ENCODE data around the gene SEC63.

Gene SEC63

DNA sequence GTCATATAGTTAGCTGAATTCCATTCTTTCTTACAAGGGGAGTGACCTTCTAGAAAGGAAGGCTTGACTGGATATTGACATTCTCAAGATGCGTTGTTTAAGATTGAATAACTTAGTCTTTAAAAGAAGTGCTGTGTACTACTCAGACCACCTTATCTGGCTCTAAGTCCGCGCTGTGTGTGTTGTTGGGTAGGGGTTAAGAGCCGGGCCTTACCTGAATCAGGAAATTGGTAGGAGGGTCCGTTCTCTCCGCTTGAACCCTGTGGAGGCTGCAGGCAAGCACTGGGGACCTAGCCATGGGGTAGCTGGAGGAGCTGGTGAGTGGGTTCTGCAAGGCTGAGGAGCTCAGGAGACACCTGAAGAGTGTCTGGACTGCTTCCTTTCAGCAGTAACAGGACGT lies 124.9 kb downstream of the SEC63 start:
- no peak for DNase-seq (ENCODE audit: low read depth in 2 of 2)
- H3K4me3 ChIP-seq (replicated peaks in 1 of 2; ENCODE audit: low read depth in 2 of 2, low read length in 2 of 2): no peak overlapping the region
- TF ChIP-seq, protein P1, sequence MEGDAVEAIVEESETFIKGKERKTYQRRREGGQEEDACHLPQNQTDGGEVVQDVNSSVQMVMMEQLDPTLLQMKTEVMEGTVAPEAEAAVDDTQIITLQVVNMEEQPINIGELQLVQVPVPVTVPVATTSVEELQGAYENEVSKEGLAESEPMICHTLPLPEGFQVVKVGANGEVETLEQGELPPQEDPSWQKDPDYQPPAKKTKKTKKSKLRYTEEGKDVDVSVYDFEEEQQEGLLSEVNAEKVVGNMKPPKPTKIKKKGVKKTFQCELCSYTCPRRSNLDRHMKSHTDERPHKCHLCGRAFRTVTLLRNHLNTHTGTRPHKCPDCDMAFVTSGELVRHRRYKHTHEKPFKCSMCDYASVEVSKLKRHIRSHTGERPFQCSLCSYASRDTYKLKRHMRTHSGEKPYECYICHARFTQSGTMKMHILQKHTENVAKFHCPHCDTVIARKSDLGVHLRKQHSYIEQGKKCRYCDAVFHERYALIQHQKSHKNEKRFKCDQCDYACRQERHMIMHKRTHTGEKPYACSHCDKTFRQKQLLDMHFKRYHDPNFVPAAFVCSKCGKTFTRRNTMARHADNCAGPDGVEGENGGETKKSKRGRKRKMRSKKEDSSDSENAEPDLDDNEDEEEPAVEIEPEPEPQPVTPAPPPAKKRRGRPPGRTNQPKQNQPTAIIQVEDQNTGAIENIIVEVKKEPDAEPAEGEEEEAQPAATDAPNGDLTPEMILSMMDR (IDR thresholded peaks at IDR 0.05; ENCODE audit: low read depth, low read length): no peak

DNA sequence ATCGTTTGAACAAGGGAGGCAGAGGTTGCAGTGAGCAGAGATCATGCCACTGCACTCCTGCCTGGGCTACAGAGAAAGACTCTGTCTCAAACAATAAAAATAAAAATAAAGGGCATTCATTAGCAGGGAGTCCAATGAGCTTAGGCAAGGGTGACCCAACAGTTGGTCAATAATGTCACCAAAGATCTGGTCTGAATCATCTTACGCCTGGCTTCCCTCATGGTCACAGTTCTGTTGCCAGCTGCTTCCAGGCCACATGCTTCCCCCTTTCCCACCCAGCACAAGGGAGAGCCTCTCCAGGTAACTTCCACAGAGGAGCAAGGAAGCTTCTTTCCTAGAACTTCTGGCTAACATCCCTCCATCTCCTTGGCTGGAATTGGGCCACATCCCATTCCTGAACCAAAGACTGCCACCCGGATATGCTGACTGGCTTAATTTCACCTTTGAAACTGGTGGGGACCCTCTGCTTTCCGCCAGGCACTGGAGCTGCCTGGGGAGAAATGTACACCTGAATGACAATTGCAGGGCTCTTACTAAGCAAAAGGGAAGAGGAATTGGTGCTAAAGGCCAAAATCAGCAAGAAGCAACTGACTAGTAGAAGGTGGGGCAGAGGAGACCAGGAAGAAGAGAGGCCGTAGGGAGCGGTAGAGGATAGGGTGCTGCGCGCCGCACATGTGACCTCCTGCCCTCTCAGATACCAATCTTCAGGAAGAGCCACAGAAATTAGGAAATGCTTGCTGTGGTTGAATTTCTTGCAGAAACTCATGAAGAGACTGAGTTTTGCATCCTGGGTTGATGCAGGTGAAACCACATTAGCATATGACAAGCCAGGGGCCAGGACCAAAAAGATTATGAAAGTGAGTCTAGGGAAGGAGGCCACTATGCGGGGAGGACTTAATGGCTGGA lies 125.6 kb downstream of the SEC63 start:
- H3K4me3 ChIP-seq (replicated peaks in 1 of 2; ENCODE audit: low read depth in 2 of 2, low read length in 2 of 2): no peak overlapping the region
- DNase-seq (ENCODE audit: low read depth in 2 of 2): no peak
- TF ChIP-seq, protein P1 (IDR thresholded peaks at IDR 0.05; ENCODE audit: low read depth, low read length): no peak

DNA sequence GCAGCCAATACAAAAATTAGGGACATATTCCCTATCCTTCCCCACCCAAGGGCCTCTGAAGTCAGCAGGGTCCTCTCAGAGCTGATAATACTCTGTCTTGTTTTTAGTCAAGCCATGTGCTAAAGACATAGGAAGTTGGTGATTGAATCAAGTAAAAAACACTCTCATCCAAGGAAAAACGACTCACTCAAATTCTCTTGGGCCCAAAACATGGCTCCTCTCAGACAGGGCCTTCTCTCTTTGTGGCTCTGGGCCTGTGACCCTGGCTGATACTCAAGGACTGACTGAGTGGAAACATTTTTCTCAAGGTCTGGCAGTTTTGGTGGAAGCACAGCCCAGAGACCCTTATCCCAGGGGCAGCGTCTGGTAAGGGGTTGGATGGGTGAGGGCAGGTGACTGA lies 127.9 kb downstream of the SEC63 start:
- TF ChIP-seq, protein P1 (IDR thresholded peaks at IDR 0.05; ENCODE audit: low read depth, low read length): no peak
- no peak for DNase-seq (ENCODE audit: low read depth in 2 of 2)
- no peak overlapping the region for H3K4me3 ChIP-seq (replicated peaks in 1 of 2; ENCODE audit: low read depth in 2 of 2, low read length in 2 of 2)

DNA sequence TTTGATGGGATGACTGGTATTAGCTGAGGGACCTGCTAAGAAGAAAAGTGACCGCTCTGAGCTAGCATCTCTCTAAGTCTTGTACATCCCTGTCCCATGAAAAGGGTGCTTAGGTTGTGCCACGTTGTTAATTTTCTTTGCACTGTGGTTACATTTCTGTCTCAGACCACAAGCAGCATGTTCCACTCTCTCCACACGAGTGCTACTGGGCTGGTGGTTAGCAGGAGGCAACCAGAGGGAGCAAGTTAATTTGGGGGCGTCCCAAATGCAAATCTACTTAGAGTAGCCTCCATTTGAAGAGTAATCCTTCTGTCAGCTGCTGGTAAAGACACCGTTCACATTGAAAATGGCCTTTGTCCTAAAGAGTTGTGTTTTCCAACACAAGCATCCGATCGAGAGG lies 130.5 kb downstream of the SEC63 start:
- DNase-seq (ENCODE audit: low read depth in 2 of 2): no peak
- H3K4me3 ChIP-seq (replicated peaks in 1 of 2; ENCODE audit: low read depth in 2 of 2, low read length in 2 of 2): no peak overlapping the region
- TF ChIP-seq, protein P1 (IDR thresholded peaks at IDR 0.05; ENCODE audit: low read depth, low read length): no peak

DNA sequence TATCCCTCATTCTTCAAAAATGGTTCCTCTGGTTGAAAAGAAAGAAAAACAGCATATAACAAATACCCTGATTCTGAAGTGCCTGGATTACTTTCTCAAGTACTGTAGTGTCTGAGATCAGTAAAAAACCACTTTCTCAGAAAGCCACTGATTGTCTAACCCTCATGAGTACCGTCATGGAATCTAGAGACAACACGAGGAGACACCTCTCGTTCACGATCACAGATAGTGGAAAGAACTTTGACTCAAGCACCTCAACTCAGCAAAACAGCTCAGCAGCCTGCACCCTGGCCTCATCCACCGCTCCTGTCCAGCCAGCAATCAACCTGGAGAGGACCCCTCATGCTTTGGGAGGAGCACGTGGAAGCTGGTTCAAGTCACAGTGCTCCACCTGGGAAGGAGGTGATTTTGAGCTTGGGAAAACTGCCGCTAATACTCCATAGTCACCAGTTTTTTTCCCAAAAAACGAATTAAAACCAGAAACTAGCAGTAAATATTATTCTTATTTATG lies 134.9 kb downstream of the SEC63 start:
- DNase-seq (ENCODE audit: low read depth in 2 of 2): no peak
- TF ChIP-seq, protein P1 (IDR thresholded peaks at IDR 0.05; ENCODE audit: low read depth, low read length): no peak
- no peak overlapping the region for H3K4me3 ChIP-seq (replicated peaks in 1 of 2; ENCODE audit: low read depth in 2 of 2, low read length in 2 of 2)

DNA sequence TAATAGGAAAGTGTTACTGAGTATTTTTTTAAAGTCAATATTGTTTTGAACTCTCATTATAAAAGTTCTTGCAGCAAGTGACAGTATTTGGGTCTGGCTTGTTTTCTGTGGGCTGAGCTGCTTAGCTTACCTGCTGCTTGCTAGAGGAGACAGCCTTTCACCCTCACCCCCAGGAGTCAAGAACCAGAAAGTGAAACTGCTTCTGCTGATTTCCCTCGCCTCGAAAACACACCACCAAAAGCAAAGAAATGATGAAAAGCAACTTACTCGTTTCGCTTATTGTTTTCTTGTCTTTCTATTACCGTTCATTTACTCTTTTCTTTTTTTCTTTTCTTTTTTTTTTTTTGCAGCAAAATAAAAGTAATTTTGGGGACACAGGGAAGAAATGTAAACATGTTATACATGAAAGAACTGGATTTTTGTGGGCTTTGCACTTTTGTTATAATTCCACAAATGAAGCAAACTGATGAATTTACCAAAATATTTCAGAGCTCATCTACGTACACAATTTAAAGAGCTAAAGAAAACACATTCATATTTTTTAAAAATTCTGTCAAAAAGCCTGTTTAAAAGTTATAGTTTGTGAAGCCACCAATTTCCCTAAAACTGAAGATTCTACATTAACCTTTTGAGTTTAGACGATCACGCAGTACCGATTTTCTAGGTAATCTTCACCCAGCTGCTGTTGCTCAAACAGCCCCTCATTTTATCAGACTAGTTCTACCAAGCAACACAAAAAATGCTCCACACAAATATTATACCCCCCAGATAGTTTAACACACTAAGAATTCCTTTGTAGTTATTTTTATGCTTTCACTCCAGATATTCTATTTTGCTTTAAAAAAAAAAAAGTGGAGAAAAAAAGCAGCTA lies 135.6 kb downstream of the SEC63 start:
- no peak overlapping the region for H3K4me3 ChIP-seq (replicated peaks in 1 of 2; ENCODE audit: low read depth in 2 of 2, low read length in 2 of 2)
- TF ChIP-seq, protein P1 (IDR thresholded peaks at IDR 0.05; ENCODE audit: low read depth, low read length): no peak
- no peak for DNase-seq (ENCODE audit: low read depth in 2 of 2)
